GM20431 (cell line): ENCODE data around the gene FHOD3.

Experiments
- in situ Hi-C: fragments of 300-500 bp; cut with MseI, MboI; formaldehyde crosslinking; loops from one replicate; pipeline ENCODE4 v1.15.0; 2020; ENCODE audit warnings: low sequenced_read_pairs; ENCODE audit not compliant: unreplicated experiment

FHOD3 gene

GRCh38 chr18:36427831-36428230 is 130.3 kb downstream of the FHOD3 start:
- in situ Hi-C loops, result no loop called here

GRCh38 chr18:36428431-36429029 is 131.0 kb downstream of the FHOD3 start:
- in situ Hi-C loops, result no loop called here

GRCh38 chr18:36432880-36433555 is 135.5 kb downstream of the FHOD3 start:
- in situ Hi-C loops, result no loop called here

- in situ Hi-C loops, result no loop called here
These were observed 138.9 kb downstream of the FHOD3 start for GRCh38 chr18:36436387-36436786.

- in situ Hi-C loops, result no loop called here
These were observed 143.1 kb downstream of the FHOD3 start for GRCh38 chr18:36440614-36441013.

- in situ Hi-C loops, result no loop called here
These were observed 144.1 kb downstream of the FHOD3 start for GRCh38 chr18:36441426-36442240.

GRCh38 chr18:36442717-36443116 is 145.2 kb downstream of the FHOD3 start:
- in situ Hi-C loops, result no loop called here

GRCh38 chr18:36446059-36446458 is 148.5 kb downstream of the FHOD3 start:
- in situ Hi-C loops, result no loop called here

GRCh38 chr18:36448384-36449290 is 151.1 kb downstream of the FHOD3 start:
- in situ Hi-C loops, result no loop called here

GRCh38 chr18:36449451-36449850 is 151.9 kb downstream of the FHOD3 start:
- in situ Hi-C loops, result no loop called here

GRCh38 chr18:36450264-36450663 is 152.8 kb downstream of the FHOD3 start:
- in situ Hi-C loops, result no loop called here

GRCh38 chr18:36451454-36452251 is 154.1 kb downstream of the FHOD3 start:
- in situ Hi-C loops, result no loop called here

- in situ Hi-C loops, result no loop called here
These were observed 156.7 kb downstream of the FHOD3 start for GRCh38 chr18:36454245-36454644.

- in situ Hi-C loops, result no loop called here
These were observed 157.4 kb downstream of the FHOD3 start for GRCh38 chr18:36454848-36455458.

- in situ Hi-C loops, result no loop called here
These were observed 158.4 kb downstream of the FHOD3 start for GRCh38 chr18:36455931-36456330.

- in situ Hi-C loops, result no loop called here
These were observed 159.1 kb downstream of the FHOD3 start for GRCh38 chr18:36456622-36457021.

- in situ Hi-C loops, result no loop called here
These were observed 160.2 kb downstream of the FHOD3 start for GRCh38 chr18:36457683-36458082.

GRCh38 chr18:36458306-36458705 is 160.8 kb downstream of the FHOD3 start:
- in situ Hi-C loops, result no loop called here

- in situ Hi-C loops, result no loop called here
These were observed 161.7 kb downstream of the FHOD3 start for GRCh38 chr18:36459203-36459602.
